Mesenteric fat pad (tissue), 1 donor: ENCODE results near the gene CDCA4. TPM values are rescaled to one million over a fixed set of nuclear protein-coding genes. Genes with fewer than 3 reads are reported as not detected.
"Not testable (repeated sequence)": the region's sequence is repeated elsewhere in the genome, so short reads cannot be mapped to it uniquely, and the experiment has no call there.

Experiments used
- DNase-seq: peaks from one replicate; pipeline ENCODE4 v3.0.0-alpha.2; 2020; ENCODE audit warnings: low spot score
- long read RNA-seq: library from polyadenylated mRNA; unstranded; transcript quantifications from one replicate; pipeline ENCODE4 v2.0.0, GENCODE V29; 2020
- total RNA-seq: library from RNA; stranded (reverse); fragmentation: NEBNext Ultra II Directional; extraction: Animal tissue kit (Norgen Biotek cat#: 25700); gene quantifications from one replicate; pipeline ENCODE4 v1.2.1, GENCODE V29; 2021
- donor health status: DM: yes; HTN: yes; CAD: no.

The CDCA4 gene
- 3.4 TPM for total RNA-seq
- long read RNA-seq, transcript CDCA4-201 (2 exons, 2,513 nt), result major isoform, 15 of 23 reads
- long read RNA-seq, partial matches to known transcripts, result 0 of 23 reads
- long read RNA-seq, other reads (novel, unspliced or antisense), result 7 of 23 reads

- DNase-seq, result peak; percentile 99
Measured at GRCh38 chr14:105020815-105021655, at the start of gene CDCA4. Gene CDCA4 (minus strand): TSS chr14:105021083. CDS start chr14:105011929, 9,154 bp downstream.

GRCh38 chr14:105069871-105070759 is 49.2 kb upstream of the CDCA4 start:
- DNase-seq, result no peak

- DNase-seq, result no peak
Measured at GRCh38 chr14:105069522-105069870, 48.6 kb upstream of the CDCA4 start.

GRCh38 chr14:105068818-105069217 is 47.9 kb upstream of the CDCA4 start:
- no peak for DNase-seq

- no peak for DNase-seq
Measured at GRCh38 chr14:105067969-105068301, 47.1 kb upstream of the CDCA4 start.

GRCh38 chr14:105067140-105067968 is 46.5 kb upstream of the CDCA4 start:
- DNase-seq, result no peak

- no peak for DNase-seq
Measured at GRCh38 chr14:105066240-105067071, 45.6 kb upstream of the CDCA4 start.

- no peak for DNase-seq
Measured at GRCh38 chr14:105065280-105066228, 44.7 kb upstream of the CDCA4 start, which contains the start of gene GPR132. Gene GPR132 (minus strand): TSS chr14:105065430. CDS start chr14:105055420, 10,010 bp downstream.

GRCh38 chr14:105064721-105065143 is 43.8 kb upstream of the CDCA4 start:
- DNase-seq, result no peak

- no peak for DNase-seq
Measured at GRCh38 chr14:105064001-105064400, 43.1 kb upstream of the CDCA4 start.

GRCh38 chr14:105063506-105063905 is 42.6 kb upstream of the CDCA4 start:
- DNase-seq, result not testable (repeated sequence)

- no peak for DNase-seq
Measured at GRCh38 chr14:105063056-105063455, 42.2 kb upstream of the CDCA4 start.

- DNase-seq, result no peak
Measured at GRCh38 chr14:105062048-105062433, 41.2 kb upstream of the CDCA4 start.

GRCh38 chr14:105061428-105062047 is 40.7 kb upstream of the CDCA4 start:
- DNase-seq, result no peak

- no peak for DNase-seq
Measured at GRCh38 chr14:105060751-105061427, 40.0 kb upstream of the CDCA4 start.

GRCh38 chr14:105059925-105060565 is 39.2 kb upstream of the CDCA4 start:
- no peak for DNase-seq
